Right hindlimb (tissue), 1 donor: Measurements from ENCODE around the gene TRIM62.

Experiments
- DNase-seq: peaks from one replicate; pipeline ENCODE4 v3.0.0-alpha.2; 2018

The TRIM62 gene

GRCh38 chr1:33180226-33180910, 1.5 kb downstream of the TRIM62 start:
- no peak for DNase-seq

GRCh38 chr1:33178836-33179439, 2.9 kb downstream of the TRIM62 start:
- DNase-seq, result no peak

GRCh38 chr1:33177996-33178540, 3.8 kb downstream of the TRIM62 start:
- DNase-seq, result no peak

GRCh38 chr1:33176887-33177286, 5.0 kb downstream of the TRIM62 start:
- DNase-seq, result no peak

GRCh38 chr1:33176362-33176850, 5.4 kb downstream of the TRIM62 start:
- peak; percentile 87 for DNase-seq

- DNase-seq, result no peak
Observed at GRCh38 chr1:33175865-33176264, 6.0 kb downstream of the TRIM62 start.

GRCh38 chr1:33173091-33173490, 8.8 kb downstream of the TRIM62 start:
- no peak for DNase-seq

- DNase-seq, result no peak
Observed at GRCh38 chr1:33171977-33172813, 9.6 kb downstream of the TRIM62 start.

GRCh38 chr1:33170351-33171274, 11.2 kb downstream of the TRIM62 start:
- DNase-seq, result peak; percentile 68

GRCh38 chr1:33169290-33170055, 12.4 kb downstream of the TRIM62 start:
- DNase-seq, result no peak

- DNase-seq, result peak; percentile 48
Observed at GRCh38 chr1:33168556-33169289, 13.1 kb downstream of the TRIM62 start.

GRCh38 chr1:33167650-33168447, 14.0 kb downstream of the TRIM62 start:
- DNase-seq, result no peak

GRCh38 chr1:33165809-33166208, 16.0 kb downstream of the TRIM62 start:
- DNase-seq, result no peak

GRCh38 chr1:33165209-33165608, 16.6 kb downstream of the TRIM62 start:
- no peak for DNase-seq

- peak; percentile 64 for DNase-seq
Observed at GRCh38 chr1:33163621-33164519, 18.0 kb downstream of the TRIM62 start.

- DNase-seq, result no peak
Observed at GRCh38 chr1:33162141-33162540, 19.7 kb downstream of the TRIM62 start.

GRCh38 chr1:33161061-33161681, 20.7 kb downstream of the TRIM62 start:
- peak; percentile 83 for DNase-seq

- no peak for DNase-seq
Observed at GRCh38 chr1:33159577-33159976, 22.3 kb downstream of the TRIM62 start.
